Osteoblast (primary cell): ENCODE data around the gene ADCY3. TPM values are rescaled to one million over a fixed set of nuclear protein-coding genes. Genes with fewer than 3 reads are reported as not detected.

Experiments used
- DNase-seq: peaks from one replicate; pipeline ENCODE4 v3.0.0; 2011; ENCODE audit warnings: low spot score, mixed read lengths; ENCODE audit not compliant: insufficient read length; ENCODE audit errors: missing footprints
- H2AFZ ChIP-seq: 2 replicates; pipeline ENCODE4 v1.6.0; 2011; ENCODE audit warnings: mild to moderate bottlenecking, low read length
- H3K27ac ChIP-seq: 2 replicates; pipeline ENCODE4 v1.5.1; 2011; ENCODE audit warnings: mild to moderate bottlenecking, low read depth, low read length, moderate library complexity
- H3K27me3 ChIP-seq: 2 replicates; pipeline ENCODE4 v1.6.0; 2012; ENCODE audit warnings: mild to moderate bottlenecking, control low read depth, inconsistent platforms, low read length, moderate library complexity; ENCODE audit not compliant: insufficient read depth
- H3K36me3 ChIP-seq: 2 replicates; pipeline ENCODE4 v1.5.1; 2011; ENCODE audit warnings: mild to moderate bottlenecking, low read length, control low read depth, moderate library complexity; ENCODE audit not compliant: insufficient read depth
- H3K4me1 ChIP-seq: 2 replicates; pipeline ENCODE4 v1.5.1; 2011; ENCODE audit warnings: mild to moderate bottlenecking, low read length, control low read depth, moderate library complexity; ENCODE audit not compliant: insufficient read depth
- H3K4me2 ChIP-seq: 2 replicates; pipeline ENCODE4 v1.6.0; 2011; ENCODE audit warnings: mild to moderate bottlenecking, low read length; ENCODE audit not compliant: insufficient read depth
- H3K4me3 ChIP-seq: fragments of 200-600 bp; sonication (generic); 3 replicates; pipeline ENCODE4 v1.5.1; 2012; ENCODE audit warnings: mild to moderate bottlenecking, low read length, inconsistent platforms; ENCODE audit not compliant: insufficient read depth
- H3K79me2 ChIP-seq: 2 replicates; pipeline ENCODE4 v1.6.0; 2012; ENCODE audit warnings: mild to moderate bottlenecking, low read length, control low read depth, inconsistent platforms; ENCODE audit not compliant: insufficient read depth
- H3K9me3 ChIP-seq: 2 replicates; pipeline ENCODE4 v1.5.1; 2011; ENCODE audit warnings: low read depth, low read length, control low read depth
- H4K20me1 ChIP-seq: 2 replicates; pipeline ENCODE4 v1.6.0; 2012; ENCODE audit warnings: mild to moderate bottlenecking, low read length, control low read depth; ENCODE audit not compliant: insufficient read depth
- CTCF ChIP-seq: IDR thresholded peaks from 2 replicates; pipeline ENCODE4 v1.5.1; 2011; ENCODE audit warnings: mild to moderate bottlenecking, low read depth, low read length, moderate library complexity; ENCODE audit errors: extremely low read depth
- total RNA-seq: library from RNA; depleted of rRNA; stranded (reverse); fragments of >200 nt; gene quantifications from 2 replicates; pipeline ENCODE4 v1.2.3, GENCODE V29; 2012

The ADCY3 gene
- total RNA-seq, 1 donor = 47.4 TPM

DNA sequence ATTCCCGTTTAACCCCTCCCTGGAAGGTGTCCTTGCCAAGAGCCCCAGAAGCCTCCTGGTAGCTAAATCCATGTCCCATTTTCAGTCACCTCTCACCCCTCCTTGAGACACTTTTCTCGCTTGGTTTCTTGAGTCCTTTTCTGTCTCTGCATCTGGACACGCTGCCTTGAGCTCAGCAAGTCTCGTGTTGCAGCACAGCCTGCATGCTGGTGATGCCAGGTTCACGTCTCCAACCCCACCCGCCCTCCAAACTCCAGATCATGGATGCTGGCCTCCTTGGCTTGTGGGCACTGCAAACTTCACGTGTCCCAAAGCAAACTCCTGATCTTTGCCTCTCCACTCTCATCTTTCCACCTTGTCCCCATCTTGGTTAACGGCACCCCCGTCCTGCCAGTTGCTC is 87.5 kb downstream of the ADCY3 start:
- Histone ChIP-seq H2AFZ (no peak overlapping the region), H3K27ac (no peak overlapping the region), H4K20me1 (no peaks in the 10 kb centered on the region), H3K9me3 (no peaks in the 10 kb centered on the region), H3K4me1 (peaks cover 7% of the 10 kb centered on the region), H3K27me3 (no peaks in the 10 kb centered on the region), H3K4me3 (no peak overlapping the region), H3K4me2 (no peak overlapping the region), H3K36me3 (no peaks in the 10 kb centered on the region), H3K79me2 (no peaks in the 10 kb centered on the region)
- TF ChIP-seq CTCF = no peak
- DNase-seq = peak; percentile 19

DNA sequence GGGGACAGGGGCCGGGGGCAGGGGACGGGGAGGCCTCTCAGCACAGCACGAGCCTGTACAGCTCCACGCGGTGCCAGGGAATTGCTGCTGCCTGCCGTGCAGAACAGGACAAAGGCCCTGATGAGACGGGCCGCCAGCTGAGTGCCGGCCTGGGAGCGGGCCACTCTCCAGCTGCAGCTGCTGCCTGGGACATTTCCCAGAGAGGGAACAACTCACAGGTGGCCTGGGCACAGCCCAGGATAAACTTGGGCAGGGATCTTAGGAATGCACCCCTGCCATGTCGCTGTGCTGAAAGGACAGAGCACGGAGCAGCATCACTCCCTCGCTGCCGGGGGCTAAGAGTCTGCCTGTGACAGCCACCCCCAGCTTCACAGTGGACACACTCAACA is 88.0 kb downstream of the ADCY3 start:
- no peaks in the 10 kb centered on the region for H3K36me3 ChIP-seq
- no peaks in the 10 kb centered on the region for H3K9me3 ChIP-seq
- no peaks in the 10 kb centered on the region for H3K27me3 ChIP-seq
- no peaks in the 10 kb centered on the region for H4K20me1 ChIP-seq
- H3K4me1 ChIP-seq = peaks cover 7% of the 10 kb centered on the region
- no peak overlapping the region for H3K4me3 ChIP-seq
- H2AFZ ChIP-seq = no peak overlapping the region
- peak; percentile 87 for DNase-seq
- TF ChIP-seq CTCF = no peak
- no peaks in the 10 kb centered on the region for H3K79me2 ChIP-seq
- no peak overlapping the region for H3K4me2 ChIP-seq
- no peak overlapping the region for H3K27ac ChIP-seq

- no peaks in the 10 kb centered on the region for H3K27me3 ChIP-seq
- no peak overlapping the region for H2AFZ ChIP-seq
- H4K20me1 ChIP-seq = no peaks in the 10 kb centered on the region
- no peaks in the 10 kb centered on the region for H3K36me3 ChIP-seq
- no peak overlapping the region for H3K27ac ChIP-seq
- H3K79me2 ChIP-seq = no peaks in the 10 kb centered on the region
- peak; percentile 87 for DNase-seq
- no peaks in the 10 kb centered on the region for H3K9me3 ChIP-seq
- H3K4me3 ChIP-seq = no peak overlapping the region
- H3K4me1 ChIP-seq = peaks cover 7% of the 10 kb centered on the region
- TF ChIP-seq CTCF = no peak
- H3K4me2 ChIP-seq = no peak overlapping the region
Observed at GRCh38 chr2:24831221-24832072, 88.6 kb downstream of the ADCY3 start.

GRCh38 chr2:24830786-24831185 is 89.3 kb downstream of the ADCY3 start:
- Histone ChIP-seq H3K36me3 (no peaks in the 10 kb centered on the region), H3K79me2 (no peaks in the 10 kb centered on the region), H3K4me2 (no peak overlapping the region), H3K4me1 (peaks cover 6% of the 10 kb centered on the region), H4K20me1 (no peaks in the 10 kb centered on the region), H3K9me3 (no peaks in the 10 kb centered on the region), H2AFZ (no peak overlapping the region), H3K27ac (no peak overlapping the region), H3K4me3 (no peak overlapping the region), H3K27me3 (no peaks in the 10 kb centered on the region)
- no peak for TF ChIP-seq CTCF
- DNase-seq = no peak
